Kidney (tissue), 14 donors: ENCODE data around the gene FBXO11. TPM values are rescaled to one million over a fixed set of nuclear protein-coding genes. Genes with fewer than 3 reads are reported as not detected.

Experiments used
- DNase-seq, 5 donors: peaks; one replicate each; pipeline ENCODE4 v3.0.0-alpha.2; 2013 to 2020
- FAIRE-seq: peaks from 2 replicates; lab custom pipeline; 2012; peaks lifted over from hg19 to GRCh38; lab: Jason Lieb, UNC
- H3K27ac ChIP-seq, 2 donors: one replicate each; pipeline ENCODE4 v1.7.0; 2013; ENCODE audit warnings: low read depth in 2 of 2, low read length in 2 of 2, inconsistent platforms in 1 of 2
- H3K27me3 ChIP-seq: one replicate; pipeline ENCODE4 v1.7.1; 2013; ENCODE audit warnings: low read length, inconsistent platforms; ENCODE audit not compliant: control insufficient read depth, insufficient read depth
- H3K36me3 ChIP-seq, 3 donors: one replicate each; pipeline versions ENCODE4 v1.7.0 to v1.7.1; 2013; ENCODE audit warnings: low read length in 3 of 3, control low read depth in 1 of 3, inconsistent platforms in 1 of 3; ENCODE audit not compliant: insufficient read depth in 3 of 3, control insufficient read depth in 2 of 3
- H3K4me1 ChIP-seq, 3 donors: one replicate each; pipeline versions ENCODE4 v1.7.0 to v1.7.1; 2013; ENCODE audit warnings: low read length in 3 of 3, inconsistent platforms in 1 of 3, low read depth in 1 of 3; ENCODE audit not compliant: control insufficient read depth in 2 of 3, insufficient read depth in 2 of 3
- H3K4me3 ChIP-seq, 3 donors: one replicate each; pipeline versions ENCODE4 v1.7.0 to v1.8.1; 2013; ENCODE audit warnings: low read length in 3 of 3, control low read depth in 1 of 3, inconsistent platforms in 1 of 3
- H3K9ac ChIP-seq, 3 donors: one replicate each; pipeline versions ENCODE4 v1.7.0 to v1.7.1; 2013; ENCODE audit warnings: low read length in 3 of 3, control low read depth in 1 of 3, inconsistent platforms in 1 of 3
- H3K9me3 ChIP-seq, 3 donors: one replicate each; pipeline versions ENCODE4 v1.7.0 to v1.7.1; 2013; ENCODE audit warnings: low read length in 3 of 3, control low read depth in 1 of 3, inconsistent platforms in 1 of 3; ENCODE audit not compliant: control insufficient read depth in 2 of 3, insufficient read depth in 1 of 3
- intact Hi-C: fragments of 100-400 bp; cut with DNase I; formaldehyde crosslinking; loops from one replicate; pipeline ENCODE4 v1.11.1; 2022
- polyA plus RNA-seq: library from polyadenylated mRNA; stranded (reverse); fragments of 350-450 nt; fragmentation: Illumina TruSeq; extraction: RNeasy Lipid Tissue Mini Kit (QIAGEN cat#74804); gene quantifications from one replicate; pipeline ENCODE4 v1.2.3, GENCODE V29; 2014; ENCODE audit warnings: low read depth, low replicate concordance; ENCODE audit not compliant: insufficient read depth
- total RNA-seq: library from RNA; stranded (reverse); fragmentation: NEBNext Ultra II Directional; extraction: Animal tissue kit (Norgen Biotek cat#: 25700); gene quantifications from one replicate; pipeline ENCODE4 v1.2.1, GENCODE V29; 2021
- TF ChIP-seq, protein P1 (sequence below): IDR thresholded peaks from 3 replicates; pipeline ENCODE4 v1.5.1; 2012; ENCODE audit warnings: mild to moderate bottlenecking, moderate library complexity, borderline replicate concordance; ENCODE audit not compliant: insufficient read depth; ENCODE audit errors: extremely low read depth
- donor health status: control.
- donor health status: control.
- donor health status: control.
- donor health status: control.
- donor health status: control.
- donor health status: DM: yes; HTN: yes; CAD: no.
- donor health status: Normal renal cell carcinoma (clear cell type).

FBXO11 gene
- total and polyA plus RNA-seq, 2 donors from 2014 or later, result 21.9 to 68.7 TPM

- no peak for DNase-seq
- intact Hi-C loops, result no loop called here
- no peak overlapping the region for H3K27ac ChIP-seq
- no peaks in the 10 kb centered on the region for H3K27me3 ChIP-seq
- H3K4me3 ChIP-seq, result no peak overlapping the region
- no peak for FAIRE-seq
- H3K4me1 ChIP-seq, result peaks cover 0 to 5% (median 0%) of the 10 kb centered on the region in 3 donors
- H3K36me3 ChIP-seq, result no peaks in the 10 kb centered on the region
- TF ChIP-seq, protein P1, sequence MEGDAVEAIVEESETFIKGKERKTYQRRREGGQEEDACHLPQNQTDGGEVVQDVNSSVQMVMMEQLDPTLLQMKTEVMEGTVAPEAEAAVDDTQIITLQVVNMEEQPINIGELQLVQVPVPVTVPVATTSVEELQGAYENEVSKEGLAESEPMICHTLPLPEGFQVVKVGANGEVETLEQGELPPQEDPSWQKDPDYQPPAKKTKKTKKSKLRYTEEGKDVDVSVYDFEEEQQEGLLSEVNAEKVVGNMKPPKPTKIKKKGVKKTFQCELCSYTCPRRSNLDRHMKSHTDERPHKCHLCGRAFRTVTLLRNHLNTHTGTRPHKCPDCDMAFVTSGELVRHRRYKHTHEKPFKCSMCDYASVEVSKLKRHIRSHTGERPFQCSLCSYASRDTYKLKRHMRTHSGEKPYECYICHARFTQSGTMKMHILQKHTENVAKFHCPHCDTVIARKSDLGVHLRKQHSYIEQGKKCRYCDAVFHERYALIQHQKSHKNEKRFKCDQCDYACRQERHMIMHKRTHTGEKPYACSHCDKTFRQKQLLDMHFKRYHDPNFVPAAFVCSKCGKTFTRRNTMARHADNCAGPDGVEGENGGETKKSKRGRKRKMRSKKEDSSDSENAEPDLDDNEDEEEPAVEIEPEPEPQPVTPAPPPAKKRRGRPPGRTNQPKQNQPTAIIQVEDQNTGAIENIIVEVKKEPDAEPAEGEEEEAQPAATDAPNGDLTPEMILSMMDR, result no peak
- no peaks in the 10 kb centered on the region for H3K9me3 ChIP-seq
- no peak overlapping the region for H3K9ac ChIP-seq
Observed at GRCh38 chr2:47891369-47892337, 14.6 kb downstream of the FBXO11 start.

GRCh38 chr2:47890711-47891368 lies 15.5 kb downstream of the FBXO11 start:
- Histone ChIP-seq H3K9me3 (no peaks in the 10 kb centered on the region), H3K27ac (no peak overlapping the region), H3K9ac (no peak overlapping the region), H3K27me3 (no peaks in the 10 kb centered on the region), H3K4me1 (peaks cover 0 to 5% (median 0%) of the 10 kb centered on the region in 3 donors), H3K4me3 (no peak overlapping the region), H3K36me3 (no peaks in the 10 kb centered on the region)
- DNase-seq (no peak), FAIRE-seq (no peak)
- intact Hi-C loops, result no loop called here
- TF ChIP-seq, protein P1, result no peak

DNA sequence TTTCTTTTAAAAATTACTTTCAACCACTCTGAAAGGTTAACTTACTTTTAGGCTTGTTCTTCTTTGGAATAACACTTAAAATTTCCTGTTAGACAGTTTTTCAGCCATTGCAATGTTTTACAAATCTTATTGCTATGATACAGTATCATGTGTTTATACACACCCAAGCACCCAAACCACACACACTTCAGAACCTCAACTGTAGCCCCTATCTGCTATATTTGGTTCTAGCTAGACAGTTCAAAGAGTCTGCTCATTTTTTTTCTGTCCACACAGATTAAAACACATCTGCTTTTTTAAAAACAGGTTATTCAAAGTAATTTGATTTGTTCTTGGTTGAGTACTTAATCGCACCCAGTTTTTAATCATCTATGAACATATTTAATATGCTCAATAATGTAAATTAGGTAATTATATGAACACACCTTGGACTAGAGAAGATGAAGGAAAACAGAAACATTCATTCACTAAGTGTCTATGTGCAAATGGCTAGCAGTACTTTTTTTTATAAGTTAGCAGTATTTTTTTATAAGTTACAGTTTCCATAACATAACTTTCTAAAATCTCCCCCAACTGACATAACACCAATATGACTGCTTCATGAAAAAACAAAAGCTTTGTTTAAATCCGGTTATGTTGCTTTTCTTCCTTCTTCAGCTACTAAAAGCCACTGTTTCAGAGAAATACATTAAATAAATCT lies 17.6 kb downstream of the FBXO11 start:
- Histone ChIP-seq H3K4me3 (no peak overlapping the region), H3K27ac (no peak overlapping the region), H3K36me3 (no peaks in the 10 kb centered on the region), H3K4me1 (peaks cover 0 to 3% (median 0%) of the 10 kb centered on the region in 3 donors), H3K9me3 (no peaks in the 10 kb centered on the region), H3K9ac (no peak overlapping the region), H3K27me3 (no peaks in the 10 kb centered on the region)
- FAIRE-seq (no peak), DNase-seq (no peak)
- TF ChIP-seq, protein P1, result no peak
- intact Hi-C loops, result no loop called here
